HG03378 (cell line): ENCODE results near the gene UNC5A.
A peak's percentile ranks its signal among the peaks of the same experiment; 100 is the strongest.

Source experiments
- ATAC-seq: cut with Tn5 transposase; IDR thresholded peaks from one replicate; pipeline ENCODE4 v1.9.1; 2021; ENCODE audit warnings: mild to moderate bottlenecking, moderate library complexity; ENCODE audit not compliant: unreplicated experiment

The UNC5A gene

DNA sequence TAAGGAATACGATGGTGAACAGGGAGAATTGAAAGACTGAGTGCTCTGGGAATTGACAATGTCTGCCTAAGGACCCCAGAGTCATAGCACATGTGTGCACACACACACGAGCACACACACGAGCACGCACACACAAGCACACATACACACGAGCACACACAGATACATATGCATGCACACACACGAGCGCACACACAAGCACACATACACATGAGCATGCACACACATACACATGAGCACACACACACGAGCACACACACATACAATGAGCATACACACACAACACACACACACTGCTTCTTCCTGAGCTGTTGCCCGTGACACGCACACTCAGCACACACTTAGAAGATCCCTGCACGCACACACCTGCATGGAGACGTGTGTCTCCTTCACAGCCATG is 10.9 kb upstream of the UNC5A start:
- no peak for ATAC-seq

DNA sequence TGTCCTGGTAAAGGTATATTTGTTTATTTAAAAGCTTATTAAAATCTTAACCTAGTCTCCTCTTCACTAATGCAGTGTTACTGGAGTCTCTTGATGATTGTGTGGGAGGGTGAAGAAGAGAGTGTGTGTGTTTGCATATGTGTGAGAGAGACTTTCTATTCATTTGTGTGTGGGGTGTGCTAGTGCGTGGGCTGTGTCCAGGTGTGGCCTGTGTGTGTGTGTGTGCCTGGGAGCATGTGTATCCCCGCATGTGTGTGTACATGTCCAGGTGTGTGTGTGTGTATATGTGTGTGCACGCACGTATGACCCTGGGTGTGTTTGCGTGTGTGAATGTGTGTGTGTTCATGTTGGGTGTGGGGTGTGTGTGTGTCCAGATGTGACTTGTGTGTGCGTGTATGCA is 10.3 kb upstream of the UNC5A start:
- no peak for ATAC-seq

- ATAC-seq = no peak
Observed at GRCh38 chr5:176802116-176802784, 8.1 kb upstream of the UNC5A start.

GRCh38 chr5:176803068-176803942 is 7.1 kb upstream of the UNC5A start:
- ATAC-seq = no peak

- no peak for ATAC-seq
Observed at GRCh38 chr5:176803943-176804498, 6.3 kb upstream of the UNC5A start.

GRCh38 chr5:176806137-176806536 is 4.2 kb upstream of the UNC5A start:
- no peak for ATAC-seq

- no peak for ATAC-seq
Observed at GRCh38 chr5:176809544-176810080, 747 bp upstream of the UNC5A start.

- ATAC-seq = no peak
Observed at GRCh38 chr5:176810687-176811501, 535 bp downstream of the UNC5A start.

GRCh38 chr5:176812269-176813259 is 2.2 kb downstream of the UNC5A start:
- no peak for ATAC-seq

DNA sequence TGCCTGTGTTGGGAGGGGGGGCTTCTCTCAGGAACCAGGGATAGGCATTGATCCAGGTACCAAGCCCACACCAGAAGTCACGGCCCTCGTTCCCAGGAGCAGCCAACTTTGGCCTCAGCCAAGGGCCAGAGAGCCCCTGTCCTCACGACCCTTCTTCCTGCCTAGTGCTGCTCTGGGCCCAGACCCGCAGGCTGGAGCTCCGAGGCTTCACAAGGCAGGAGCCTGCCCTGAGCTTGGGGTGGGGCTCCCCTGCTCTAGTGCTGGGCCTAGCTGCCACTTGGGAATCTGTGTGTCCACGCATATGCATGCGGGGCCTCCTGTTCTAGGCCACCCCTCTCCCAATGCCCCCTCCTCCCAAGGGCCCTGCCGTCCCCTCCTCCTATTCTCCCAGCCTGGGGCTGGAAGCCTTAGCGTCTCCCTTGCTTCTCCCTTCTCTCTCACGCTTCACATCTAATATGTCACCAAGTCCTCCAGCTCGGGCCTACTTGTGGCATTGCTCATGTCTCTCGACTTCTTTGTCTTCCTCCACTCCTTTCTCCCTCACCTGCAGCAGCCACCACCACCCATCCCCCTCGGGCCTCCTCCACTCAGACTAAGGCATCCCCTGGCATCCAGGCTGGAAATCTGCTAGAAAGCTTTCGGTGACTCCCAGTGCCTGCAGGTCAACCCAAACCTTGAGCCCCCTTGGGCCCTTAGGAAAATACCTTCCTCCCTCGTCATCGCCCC is 3.4 kb downstream of the UNC5A start:
- no peak for ATAC-seq

DNA sequence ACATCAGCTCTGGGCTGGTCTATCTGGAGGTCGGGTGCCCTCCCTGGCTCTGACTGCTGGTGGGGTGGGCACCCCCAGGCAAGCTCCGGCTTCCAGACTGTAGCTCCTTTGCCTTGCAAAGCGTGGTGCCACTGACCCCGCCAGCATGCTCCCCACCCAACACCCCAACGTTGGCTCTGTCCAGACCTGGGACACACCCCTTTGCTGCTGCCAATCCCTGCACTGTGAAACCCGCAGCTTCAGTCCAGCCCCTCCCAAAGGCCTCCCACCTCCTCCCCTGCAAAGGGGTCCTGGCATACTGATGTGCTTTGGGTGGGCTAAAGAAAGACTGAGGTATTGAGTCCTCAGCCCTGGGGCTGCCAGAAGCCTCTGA is 3.9 kb downstream of the UNC5A start:
- no peak for ATAC-seq

DNA sequence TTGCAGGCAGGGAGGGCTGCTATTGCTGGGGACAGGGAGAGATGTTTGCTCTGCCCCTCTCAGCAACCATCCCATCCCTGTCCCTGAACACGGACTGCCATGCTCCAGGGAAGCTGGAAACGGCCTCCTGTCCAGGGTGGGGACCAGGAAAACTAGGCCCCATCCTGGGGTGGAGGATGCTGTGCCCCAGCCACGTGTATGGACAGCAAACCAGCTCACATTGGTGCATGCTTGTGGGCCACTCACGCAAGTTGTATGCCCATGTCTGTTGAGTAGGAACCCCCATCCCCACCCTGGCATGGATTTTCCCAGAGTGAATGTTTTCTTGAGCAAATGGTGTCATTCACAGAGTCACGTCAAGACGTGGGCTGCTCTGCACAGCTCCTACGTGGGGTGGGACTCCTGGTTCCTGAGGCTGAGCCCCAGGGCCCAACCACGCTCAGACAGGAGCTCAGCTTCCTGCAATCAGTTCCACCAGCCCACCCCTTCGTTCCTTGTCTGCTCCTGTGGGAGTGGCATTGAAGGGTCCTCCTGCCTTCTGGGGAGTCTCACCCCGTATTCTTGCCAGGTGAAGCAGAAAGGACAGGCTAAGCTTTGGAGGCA is 4.6 kb downstream of the UNC5A start:
- no peak for ATAC-seq

- no peak for ATAC-seq
Observed at GRCh38 chr5:176816043-176816745, 5.8 kb downstream of the UNC5A start.

GRCh38 chr5:176816791-176817347 is 6.5 kb downstream of the UNC5A start:
- no peak for ATAC-seq

DNA sequence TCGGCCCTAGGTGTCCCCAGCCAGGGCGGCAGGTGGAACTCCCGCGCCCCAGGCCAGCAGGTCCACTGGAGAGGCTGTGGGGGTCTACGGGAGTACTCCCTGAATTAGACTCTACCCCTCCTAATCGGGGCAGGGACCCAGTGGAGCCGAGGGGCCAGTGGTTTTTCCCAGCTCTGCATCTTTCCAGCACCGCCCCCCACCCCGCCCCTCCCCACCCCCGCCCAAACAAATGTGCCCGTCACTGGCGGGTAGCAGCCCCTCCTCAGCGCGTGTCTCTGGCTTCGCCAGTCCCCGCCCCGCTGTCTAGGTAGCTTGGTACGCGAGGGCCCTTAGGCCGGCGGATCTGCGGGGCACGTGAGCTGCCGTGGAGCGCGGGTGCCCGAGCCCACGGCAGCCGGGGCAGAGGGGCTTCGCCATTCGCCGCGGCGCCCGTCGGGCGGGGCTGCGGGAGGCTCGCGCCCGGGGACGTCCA is 7.0 kb downstream of the UNC5A start:
- no peak for ATAC-seq

GRCh38 chr5:176817841-176818377 is 7.5 kb downstream of the UNC5A start:
- no peak for ATAC-seq

GRCh38 chr5:176818391-176819098 is 8.2 kb downstream of the UNC5A start:
- peak; percentile 72 for ATAC-seq
